ENCODE results near the gene BAG1. TPM values are rescaled to one million over a fixed set of nuclear protein-coding genes. Genes with fewer than 3 reads are reported as not detected.

The BAG1 gene
- total RNA-seq, 1 donor from 2014 or later = 40.2 TPM

- no peaks in the 10 kb centered on the region for H3K4me1 ChIP-seq (ENCODE audit: control insufficient read depth in 3 of 3, insufficient read depth in 3 of 3, low read length in 3 of 3)
- no peak overlapping the region for H3K27ac ChIP-seq (ENCODE audit: low read depth, low read length)
- H3K9ac ChIP-seq (ENCODE audit: low read depth in 1 of 3, low read length in 3 of 3) = peak overlapping the region in 1 of 3 donors; percentile 12
- H3K9me3 ChIP-seq (ENCODE audit: control insufficient read depth in 3 of 3, low read length in 3 of 3) = no peaks in the 10 kb centered on the region
- H3K4me3 ChIP-seq (ENCODE audit: low read length in 3 of 3) = no peak overlapping the region
- no peaks in the 10 kb centered on the region for H3K27me3 ChIP-seq (ENCODE audit: control insufficient read depth in 3 of 3, insufficient read depth in 3 of 3, low read length in 3 of 3)
- peaks cover 18 to 31% (median 27%) of the 10 kb centered on the region in 3 donors for H3K36me3 ChIP-seq (ENCODE audit: control insufficient read depth in 3 of 3, insufficient read depth in 3 of 3, low read length in 3 of 3)
These were observed 15.3 kb downstream of the BAG1 start for GRCh38 chr9:33249087-33249658.

- Histone ChIP-seq H3K4me3 (ENCODE audit: low read length in 3 of 3) (no peak overlapping the region), H3K36me3 (ENCODE audit: control insufficient read depth in 3 of 3, insufficient read depth in 3 of 3, low read length in 3 of 3) (peaks cover 17 to 30% (median 27%) of the 10 kb centered on the region in 3 donors), H3K9ac (ENCODE audit: low read depth in 1 of 3, low read length in 3 of 3) (no peak overlapping the region), H3K27me3 (ENCODE audit: control insufficient read depth in 3 of 3, insufficient read depth in 3 of 3, low read length in 3 of 3) (no peaks in the 10 kb centered on the region), H3K4me1 (ENCODE audit: control insufficient read depth in 3 of 3, insufficient read depth in 3 of 3, low read length in 3 of 3) (no peaks in the 10 kb centered on the region), H3K27ac (ENCODE audit: low read depth, low read length) (no peak overlapping the region), H3K9me3 (ENCODE audit: control insufficient read depth in 3 of 3, low read length in 3 of 3) (no peaks in the 10 kb centered on the region)
These were observed 15.9 kb downstream of the BAG1 start for GRCh38 chr9:33248606-33249005.

- no peaks in the 10 kb centered on the region for H3K9me3 ChIP-seq (ENCODE audit: control insufficient read depth in 3 of 3, low read length in 3 of 3)
- H3K4me1 ChIP-seq (ENCODE audit: control insufficient read depth in 3 of 3, insufficient read depth in 3 of 3, low read length in 3 of 3) = no peaks in the 10 kb centered on the region
- no peak overlapping the region for H3K4me3 ChIP-seq (ENCODE audit: low read length in 3 of 3)
- no peak overlapping the region for H3K27ac ChIP-seq (ENCODE audit: low read depth, low read length)
- H3K27me3 ChIP-seq (ENCODE audit: control insufficient read depth in 3 of 3, insufficient read depth in 3 of 3, low read length in 3 of 3) = no peaks in the 10 kb centered on the region
- no peak overlapping the region for H3K9ac ChIP-seq (ENCODE audit: low read depth in 1 of 3, low read length in 3 of 3)
- peaks cover 3 to 19% (median 15%) of the 10 kb centered on the region in 3 donors for H3K36me3 ChIP-seq (ENCODE audit: control insufficient read depth in 3 of 3, insufficient read depth in 3 of 3, low read length in 3 of 3)
These were observed 18.1 kb downstream of the BAG1 start for GRCh38 chr9:33246269-33246860.

- H3K27ac ChIP-seq (ENCODE audit: low read depth, low read length) = no peak overlapping the region
- no peaks in the 10 kb centered on the region for H3K9me3 ChIP-seq (ENCODE audit: control insufficient read depth in 3 of 3, low read length in 3 of 3)
- no peak overlapping the region for H3K9ac ChIP-seq (ENCODE audit: low read depth in 1 of 3, low read length in 3 of 3)
- no peak overlapping the region for H3K4me3 ChIP-seq (ENCODE audit: low read length in 3 of 3)
- H3K27me3 ChIP-seq (ENCODE audit: control insufficient read depth in 3 of 3, insufficient read depth in 3 of 3, low read length in 3 of 3) = no peaks in the 10 kb centered on the region
- H3K36me3 ChIP-seq (ENCODE audit: control insufficient read depth in 3 of 3, insufficient read depth in 3 of 3, low read length in 3 of 3) = peaks cover 3 to 18% (median 12%) of the 10 kb centered on the region in 3 donors
- peaks cover 1 to 7% (median 3%) of the 10 kb centered on the region in 3 donors for H3K4me1 ChIP-seq (ENCODE audit: control insufficient read depth in 3 of 3, insufficient read depth in 3 of 3, low read length in 3 of 3)
These were observed 19.2 kb downstream of the BAG1 start for GRCh38 chr9:33245341-33245740.

- peaks cover 2 to 10% (median 9%) of the 10 kb centered on the region in 3 donors for H3K36me3 ChIP-seq (ENCODE audit: control insufficient read depth in 3 of 3, insufficient read depth in 3 of 3, low read length in 3 of 3)
- no peaks in the 10 kb centered on the region for H3K27me3 ChIP-seq (ENCODE audit: control insufficient read depth in 3 of 3, insufficient read depth in 3 of 3, low read length in 3 of 3)
- H3K9me3 ChIP-seq (ENCODE audit: control insufficient read depth in 3 of 3, low read length in 3 of 3) = no peaks in the 10 kb centered on the region
- H3K4me3 ChIP-seq (ENCODE audit: low read length in 3 of 3) = no peak overlapping the region
- peaks cover 12 to 18% (median 12%) of the 10 kb centered on the region in 3 donors for H3K4me1 ChIP-seq (ENCODE audit: control insufficient read depth in 3 of 3, insufficient read depth in 3 of 3, low read length in 3 of 3)
- no peak overlapping the region for H3K27ac ChIP-seq (ENCODE audit: low read depth, low read length)
- no peak overlapping the region for H3K9ac ChIP-seq (ENCODE audit: low read depth in 1 of 3, low read length in 3 of 3)
These were observed 20.2 kb downstream of the BAG1 start for GRCh38 chr9:33244137-33244784.

- Histone ChIP-seq H3K27me3 (ENCODE audit: control insufficient read depth in 3 of 3, insufficient read depth in 3 of 3, low read length in 3 of 3) (no peaks in the 10 kb centered on the region), H3K27ac (ENCODE audit: low read depth, low read length) (no peak overlapping the region), H3K4me3 (ENCODE audit: low read length in 3 of 3) (no peak overlapping the region), H3K9me3 (ENCODE audit: control insufficient read depth in 3 of 3, low read length in 3 of 3) (no peaks in the 10 kb centered on the region), H3K9ac (ENCODE audit: low read depth in 1 of 3, low read length in 3 of 3) (no peak overlapping the region), H3K4me1 (ENCODE audit: control insufficient read depth in 3 of 3, insufficient read depth in 3 of 3, low read length in 3 of 3) (peaks cover 12 to 20% (median 13%) of the 10 kb centered on the region in 3 donors), H3K36me3 (ENCODE audit: control insufficient read depth in 3 of 3, insufficient read depth in 3 of 3, low read length in 3 of 3) (peaks cover 0 to under 1% (median 0%) of the 10 kb centered on the region in 3 donors)
These were observed 21.8 kb downstream of the BAG1 start for GRCh38 chr9:33242609-33243134.

GRCh38 chr9:33241298-33241697 lies 23.2 kb downstream of the BAG1 start:
- H3K9ac ChIP-seq (ENCODE audit: low read depth in 1 of 3, low read length in 3 of 3) = no peak overlapping the region
- no peaks in the 10 kb centered on the region for H3K9me3 ChIP-seq (ENCODE audit: control insufficient read depth in 3 of 3, low read length in 3 of 3)
- H3K4me1 ChIP-seq (ENCODE audit: control insufficient read depth in 3 of 3, insufficient read depth in 3 of 3, low read length in 3 of 3) = peaks cover 12 to 20% (median 13%) of the 10 kb centered on the region in 3 donors
- H3K27me3 ChIP-seq (ENCODE audit: control insufficient read depth in 3 of 3, insufficient read depth in 3 of 3, low read length in 3 of 3) = peaks cover 0 to under 1% (median 0%) of the 10 kb centered on the region in 3 donors
- no peaks in the 10 kb centered on the region for H3K36me3 ChIP-seq (ENCODE audit: control insufficient read depth in 3 of 3, insufficient read depth in 3 of 3, low read length in 3 of 3)
- H3K27ac ChIP-seq (ENCODE audit: low read depth, low read length) = no peak overlapping the region
- H3K4me3 ChIP-seq (ENCODE audit: low read length in 3 of 3) = no peak overlapping the region

- no peaks in the 10 kb centered on the region for H3K36me3 ChIP-seq (ENCODE audit: control insufficient read depth in 3 of 3, insufficient read depth in 3 of 3, low read length in 3 of 3)
- H3K27me3 ChIP-seq (ENCODE audit: control insufficient read depth in 3 of 3, insufficient read depth in 3 of 3, low read length in 3 of 3) = peaks cover 0 to 4% (median 0%) of the 10 kb centered on the region in 3 donors
- H3K4me1 ChIP-seq (ENCODE audit: control insufficient read depth in 3 of 3, insufficient read depth in 3 of 3, low read length in 3 of 3) = peaks cover 12 to 20% (median 13%) of the 10 kb centered on the region in 3 donors
These were observed 24.6 kb downstream of the BAG1 start, which contains the start of gene SPINK4 for GRCh38 chr9:33239921-33240320. TSS of gene SPINK4 (plus strand) at chr9:33240167. CDS start at chr9:33240209, 42 bp downstream.

GRCh38 chr9:33236571-33236970 lies 27.9 kb downstream of the BAG1 start:
- Histone ChIP-seq H3K9me3 (ENCODE audit: control insufficient read depth in 3 of 3, low read length in 3 of 3) (no peaks in the 10 kb centered on the region), H3K4me1 (ENCODE audit: control insufficient read depth in 3 of 3, insufficient read depth in 3 of 3, low read length in 3 of 3) (peaks cover 12 to 25% (median 13%) of the 10 kb centered on the region in 3 donors), H3K9ac (ENCODE audit: low read depth in 1 of 3, low read length in 3 of 3) (no peak overlapping the region), H3K27me3 (ENCODE audit: control insufficient read depth in 3 of 3, insufficient read depth in 3 of 3, low read length in 3 of 3) (peaks cover 0 to 4% (median 0%) of the 10 kb centered on the region in 3 donors), H3K27ac (ENCODE audit: low read depth, low read length) (no peak overlapping the region), H3K36me3 (ENCODE audit: control insufficient read depth in 3 of 3, insufficient read depth in 3 of 3, low read length in 3 of 3) (no peaks in the 10 kb centered on the region), H3K4me3 (ENCODE audit: low read length in 3 of 3) (no peak overlapping the region)

More at GRCh38 chr9:33239921-33240320, 24.6 kb downstream of the BAG1 start, which contains the start of gene SPINK4:
- Histone ChIP-seq H3K4me3 (ENCODE audit: low read length in 3 of 3) (peak within 1 kb of the TSS in 1 of 3 donors; percentile 5), H3K9ac (ENCODE audit: low read depth in 1 of 3, low read length in 3 of 3) (peak within 1 kb of the TSS in 2 of 3 donors; percentile 33 to 60), H3K27ac (ENCODE audit: low read depth, low read length) (peak within 1 kb of the TSS; percentile 30), H3K9me3 (ENCODE audit: control insufficient read depth in 3 of 3, low read length in 3 of 3) (no peaks in the 10 kb centered on the region)

Measured in skeletal muscle tissue (tissue), 4 donors.